ENCODE measurements around the gene YES1.
"Not testable (repeated sequence)": the region's sequence is repeated elsewhere in the genome, so short reads cannot be mapped to it uniquely, and the experiment has no call there.

- TF ChIP-seq YY1 (IDR thresholded peaks at IDR 0.05); EGR1 (IDR thresholded peaks at IDR 0.05; ENCODE audit: low read depth in 2 of 2); JUND (IDR thresholded peaks at IDR 0.05); MAX (IDR thresholded peaks at IDR 0.05); FOXA1 (IDR thresholded peaks at IDR 0.05): not testable (repeated sequence)
- TF ChIP-seq CTCF (IDR thresholded peaks at IDR 0.05; ENCODE audit: low read depth, low read length, missing input control) (peak; percentile 20), RAD21 (IDR thresholded peaks at IDR 0.05) (peak in 1 of 2 donors; percentile 60)
These were observed 81.9 kb downstream of the YES1 start for GRCh38 chr18:730120-730519.

All from liver (tissue), 3 donors.